Mucosa of descending colon (tissue), 3 donors: ENCODE results near the gene DNAH17. TPM values are rescaled to one million over a fixed set of nuclear protein-coding genes. Genes with fewer than 3 reads are reported as not detected.

Experiments
- ATAC-seq: fragments of 200-7000 bp; cut with Tn5 transposase; one replicate; pipeline ENCODE4 v1.9.1; 2020; ENCODE audit warnings: mild to moderate bottlenecking, moderate library complexity
- DNase-seq, 3 donors: peaks; one replicate each; pipeline ENCODE4 v3.0.0-alpha.2; 2020
- H3K36me3 ChIP-seq: fragments of 200-600 bp; one replicate; pipeline ENCODE4 v1.8.0; 2021; ENCODE audit warnings: low read depth, mild to moderate bottlenecking
- H3K4me1 ChIP-seq: fragments of 200-600 bp; one replicate; pipeline ENCODE4 v1.8.0; 2021; ENCODE audit warnings: low read depth, mild to moderate bottlenecking
- H3K4me3 ChIP-seq: fragments of 200-600 bp; one replicate; pipeline ENCODE4 v1.8.0; 2021; ENCODE audit warnings: mild to moderate bottlenecking
- H3K9me3 ChIP-seq: fragments of 200-600 bp; one replicate; pipeline ENCODE4 v1.8.0; 2021; ENCODE audit warnings: mild to moderate bottlenecking
- intact Hi-C, 2 donors: fragments of 100-400 bp; cut with DNase I in 1 of 2; cut with micrococcal nuclease in 1 of 2; formaldehyde crosslinking; loops; one replicate each; pipeline versions ENCODE4 v1.11.0 to v1.11.1; 2022; cut with DNase I, micrococcal nuclease
- total RNA-seq, 3 donors: library from RNA; stranded (reverse); fragmentation: NEBNext Ultra II Directional in 2 of 3; extraction: Animal tissue kit (Norgen Biotek cat#: 25700) in 2 of 3; gene quantifications; one replicate each; pipeline versions ENCODE4 v1.2.1 to v1.2.4, GENCODE V29; 2021 to 2023
- TF ChIP-seq, protein P1 (sequence below): fragments of 200-600 bp; IDR thresholded peaks from one replicate; pipeline ENCODE4 v1.8.0; 2022; ENCODE audit warnings: antibody characterized with exemption, mild to moderate bottlenecking
- donor health status: DM: no; HTN: no; CAD: no; lungs with moderate emphysema.
- donor health status: DM: no; HTN: no; CAD: no.
- donor health status: DM: no; HTN: yes; CAD: no.

Gene DNAH17
- total RNA-seq, 3 donors from 2014 or later, result 0.06 to 0.17 TPM; not detected in 1

DNA sequence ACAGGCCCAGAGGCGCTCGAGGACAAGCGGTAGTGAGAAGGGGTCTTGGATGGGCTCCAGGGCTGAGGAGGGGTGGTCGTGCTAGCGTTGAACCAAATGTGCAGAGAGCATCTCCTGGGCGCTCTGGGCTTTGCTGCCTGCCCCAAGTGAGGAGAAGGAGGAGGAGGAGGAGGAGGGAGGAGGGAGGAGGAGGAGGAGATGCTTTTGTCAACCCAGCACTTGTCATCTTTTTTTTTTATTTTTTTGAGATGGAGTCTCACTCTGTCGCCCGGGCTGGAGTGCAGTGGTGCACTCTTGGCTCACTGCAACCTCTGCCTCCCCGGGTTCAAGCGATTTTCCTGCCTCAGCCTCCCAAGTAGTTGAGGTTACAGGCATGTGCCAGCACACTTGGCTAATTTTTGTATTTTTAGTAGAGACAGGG is 138.9 kb downstream of the DNAH17 start:
- Histone ChIP-seq H3K36me3 (no peaks in the 10 kb centered on the region), H3K4me1 (no peaks in the 10 kb centered on the region), H3K9me3 (no peaks in the 10 kb centered on the region), H3K4me3 (no peak overlapping the region)
- intact Hi-C loops, result no loop called here
- TF ChIP-seq, protein P1, sequence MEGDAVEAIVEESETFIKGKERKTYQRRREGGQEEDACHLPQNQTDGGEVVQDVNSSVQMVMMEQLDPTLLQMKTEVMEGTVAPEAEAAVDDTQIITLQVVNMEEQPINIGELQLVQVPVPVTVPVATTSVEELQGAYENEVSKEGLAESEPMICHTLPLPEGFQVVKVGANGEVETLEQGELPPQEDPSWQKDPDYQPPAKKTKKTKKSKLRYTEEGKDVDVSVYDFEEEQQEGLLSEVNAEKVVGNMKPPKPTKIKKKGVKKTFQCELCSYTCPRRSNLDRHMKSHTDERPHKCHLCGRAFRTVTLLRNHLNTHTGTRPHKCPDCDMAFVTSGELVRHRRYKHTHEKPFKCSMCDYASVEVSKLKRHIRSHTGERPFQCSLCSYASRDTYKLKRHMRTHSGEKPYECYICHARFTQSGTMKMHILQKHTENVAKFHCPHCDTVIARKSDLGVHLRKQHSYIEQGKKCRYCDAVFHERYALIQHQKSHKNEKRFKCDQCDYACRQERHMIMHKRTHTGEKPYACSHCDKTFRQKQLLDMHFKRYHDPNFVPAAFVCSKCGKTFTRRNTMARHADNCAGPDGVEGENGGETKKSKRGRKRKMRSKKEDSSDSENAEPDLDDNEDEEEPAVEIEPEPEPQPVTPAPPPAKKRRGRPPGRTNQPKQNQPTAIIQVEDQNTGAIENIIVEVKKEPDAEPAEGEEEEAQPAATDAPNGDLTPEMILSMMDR, result no peak
- ATAC-seq, result no peak
- no peak for DNase-seq

- Histone ChIP-seq H3K36me3 (no peaks in the 10 kb centered on the region), H3K4me1 (no peaks in the 10 kb centered on the region), H3K9me3 (no peaks in the 10 kb centered on the region), H3K4me3 (no peak overlapping the region)
- ATAC-seq (no peak), DNase-seq (no peak)
- intact Hi-C loops, result no loop called here
- TF ChIP-seq, protein P1, result no peak
Observed at GRCh38 chr17:78437508-78438169, 139.6 kb downstream of the DNAH17 start.

DNA sequence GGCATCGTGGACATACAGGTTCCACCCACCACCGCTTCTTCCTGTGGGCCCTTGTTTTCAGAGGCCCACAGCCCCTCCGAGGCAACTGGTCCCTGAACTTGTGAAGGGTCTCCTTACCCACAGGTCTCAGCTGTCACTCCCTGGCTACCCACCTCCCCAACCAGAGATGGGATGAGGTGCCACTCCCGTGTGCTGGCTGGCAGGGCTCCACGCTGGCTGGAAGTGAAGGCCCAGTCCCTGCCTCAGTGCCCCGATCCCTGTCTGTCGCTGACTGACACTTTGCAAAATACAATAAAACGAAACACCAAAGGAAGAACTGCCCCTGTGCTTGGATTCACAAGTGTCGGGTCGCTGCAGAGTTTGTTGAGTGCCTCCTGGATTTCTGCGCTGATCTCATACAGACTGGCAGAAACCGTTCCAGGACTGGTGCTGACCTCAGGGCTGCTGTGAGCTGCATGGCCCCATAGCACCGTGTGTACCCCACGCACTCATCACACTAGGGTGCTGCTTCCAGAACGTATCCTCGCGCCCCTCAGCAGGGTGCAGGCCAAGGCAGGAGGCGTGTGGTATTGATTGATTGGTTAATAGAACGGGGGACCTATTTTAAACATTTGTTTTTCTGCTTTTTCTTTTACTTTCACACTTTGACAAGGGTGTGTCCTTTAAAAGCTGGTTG is 141.7 kb downstream of the DNAH17 start:
- TF ChIP-seq, protein P1, result no peak
- H3K4me3 ChIP-seq, result no peak overlapping the region
- intact Hi-C loops, result no loop called here
- no peaks in the 10 kb centered on the region for H3K4me1 ChIP-seq
- no peaks in the 10 kb centered on the region for H3K9me3 ChIP-seq
- DNase-seq, result no peak
- no peak for ATAC-seq
- H3K36me3 ChIP-seq, result no peaks in the 10 kb centered on the region

DNA sequence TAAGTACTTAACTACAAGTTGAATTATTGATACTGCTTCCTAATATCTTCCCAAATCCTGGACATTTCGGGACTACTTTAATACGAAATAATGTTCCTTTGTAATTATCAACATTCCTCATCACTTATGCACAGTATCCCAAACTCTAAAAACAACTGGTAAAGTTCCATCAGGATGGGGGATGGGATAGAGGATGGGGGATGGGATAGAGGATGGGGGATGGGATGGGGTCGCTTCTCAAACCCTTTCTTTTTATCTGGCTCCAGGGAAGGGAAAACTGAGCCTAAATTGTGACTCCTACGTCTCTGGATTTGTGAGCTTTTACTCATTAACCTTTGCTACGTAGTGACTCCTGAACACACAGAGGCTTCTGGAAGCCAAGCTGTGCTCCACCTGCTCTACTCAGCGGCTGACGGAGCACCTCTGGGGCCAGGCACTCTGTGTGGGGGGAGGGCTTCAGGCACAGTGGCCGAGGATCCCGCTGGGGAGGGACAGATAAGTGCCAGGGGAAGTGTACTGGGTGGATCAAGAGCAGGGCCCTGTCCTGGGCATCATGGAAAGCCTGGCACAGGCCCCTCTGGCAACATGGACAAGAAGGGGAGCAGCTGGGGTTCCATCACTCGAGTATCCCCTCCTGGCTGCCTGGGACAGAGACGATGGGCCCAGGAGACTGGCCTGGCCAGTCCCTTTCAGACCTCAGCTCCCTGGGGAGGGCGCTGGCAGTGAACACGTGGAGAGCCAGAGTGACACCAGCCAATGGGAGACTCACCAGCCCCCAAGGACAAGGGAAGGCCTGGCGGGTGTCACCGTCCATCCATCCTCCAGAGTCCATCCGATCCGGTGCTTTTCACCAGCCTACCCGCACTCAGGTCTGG is 142.5 kb downstream of the DNAH17 start:
- TF ChIP-seq, protein P1, result no peak
- no peak for DNase-seq
- intact Hi-C loops, result no loop called here
- ATAC-seq, result no peak
- H3K36me3 ChIP-seq, result no peaks in the 10 kb centered on the region
- H3K4me1 ChIP-seq, result no peaks in the 10 kb centered on the region
- no peak overlapping the region for H3K4me3 ChIP-seq
- no peaks in the 10 kb centered on the region for H3K9me3 ChIP-seq

DNA sequence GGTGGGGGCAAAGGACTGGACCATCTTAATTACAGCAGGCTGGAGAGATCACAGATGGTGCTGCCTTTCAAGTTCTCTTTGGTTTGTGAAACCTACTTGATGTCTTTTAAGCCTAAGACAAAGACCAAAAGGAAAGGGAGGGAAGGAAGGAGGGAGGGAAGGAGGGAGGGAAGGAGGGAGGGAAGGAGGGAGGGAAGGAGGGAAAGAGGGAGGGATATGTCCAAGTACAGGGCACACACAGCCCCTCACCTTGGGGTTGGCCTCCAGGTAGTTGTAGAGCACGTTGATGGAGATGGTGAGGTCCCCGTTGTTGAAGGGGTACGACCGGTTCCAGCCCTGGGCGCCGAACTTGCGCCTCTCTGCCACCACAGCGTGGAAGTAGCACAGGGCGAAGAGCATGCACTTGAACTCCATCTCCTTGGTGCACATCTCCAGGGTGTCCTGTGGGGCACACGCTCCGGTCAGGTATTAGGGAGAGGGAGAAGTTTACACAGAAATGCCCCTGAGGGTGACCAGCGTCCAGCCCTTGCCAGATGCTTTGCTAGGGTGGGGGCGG is 143.3 kb downstream of the DNAH17 start:
- H3K36me3 ChIP-seq, result no peaks in the 10 kb centered on the region
- H3K9me3 ChIP-seq, result no peaks in the 10 kb centered on the region
- no peak overlapping the region for H3K4me3 ChIP-seq
- TF ChIP-seq, protein P1, result no peak
- ATAC-seq (no peak), DNase-seq (no peak)
- H3K4me1 ChIP-seq, result no peaks in the 10 kb centered on the region
- intact Hi-C loops, result no loop called here
